NCI-H187 treated with DMSO at 0.1 percent for 48 hours (cell line): ENCODE data around the gene CFAP107.
"Not testable (repeated sequence)": the region's sequence is repeated elsewhere in the genome, so short reads cannot be mapped to it uniquely, and the experiment has no call there.

ENCODE experiments used
- DNase-seq: peaks from one replicate; lab custom pipeline; 2025; lab: John Stamatoyannopoulos, UW

The CFAP107 gene

GRCh38 chr1:12745992-12746323 is at the start of gene CFAP107:
Gene CFAP107, plus strand, starts transcription at chr1:12746200. Its CDS starts 231 bp downstream, at chr1:12746431.
- DNase-seq, result no peak

- DNase-seq, result no peak
These were observed 49.3 kb upstream of the CFAP107 start for GRCh38 chr1:12696658-12697057.

DNA sequence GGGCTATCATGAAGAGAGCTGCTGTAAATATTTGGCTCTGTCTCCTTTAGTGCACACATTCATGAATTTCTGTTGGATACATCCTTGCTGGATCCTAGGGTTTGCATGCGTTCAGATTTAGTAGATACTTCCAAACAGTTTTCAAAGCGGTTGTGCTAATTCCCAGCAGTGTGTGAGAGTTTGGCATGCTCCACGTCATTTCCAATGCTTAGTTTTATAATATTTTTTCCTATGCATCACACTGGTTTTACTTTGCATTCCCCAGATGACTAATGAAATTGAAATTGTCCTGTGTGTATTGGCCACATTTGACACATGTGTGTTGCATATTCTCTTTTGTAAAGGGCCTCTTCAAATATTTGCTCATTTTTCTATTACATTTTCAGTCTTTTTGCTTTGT is 48.6 kb upstream of the CFAP107 start:
- no peak for DNase-seq

- no peak for DNase-seq
These were observed 42.1 kb upstream of the CFAP107 start for GRCh38 chr1:12703821-12704451.

GRCh38 chr1:12706061-12706460 is 39.9 kb upstream of the CFAP107 start:
- DNase-seq, result no peak

DNA sequence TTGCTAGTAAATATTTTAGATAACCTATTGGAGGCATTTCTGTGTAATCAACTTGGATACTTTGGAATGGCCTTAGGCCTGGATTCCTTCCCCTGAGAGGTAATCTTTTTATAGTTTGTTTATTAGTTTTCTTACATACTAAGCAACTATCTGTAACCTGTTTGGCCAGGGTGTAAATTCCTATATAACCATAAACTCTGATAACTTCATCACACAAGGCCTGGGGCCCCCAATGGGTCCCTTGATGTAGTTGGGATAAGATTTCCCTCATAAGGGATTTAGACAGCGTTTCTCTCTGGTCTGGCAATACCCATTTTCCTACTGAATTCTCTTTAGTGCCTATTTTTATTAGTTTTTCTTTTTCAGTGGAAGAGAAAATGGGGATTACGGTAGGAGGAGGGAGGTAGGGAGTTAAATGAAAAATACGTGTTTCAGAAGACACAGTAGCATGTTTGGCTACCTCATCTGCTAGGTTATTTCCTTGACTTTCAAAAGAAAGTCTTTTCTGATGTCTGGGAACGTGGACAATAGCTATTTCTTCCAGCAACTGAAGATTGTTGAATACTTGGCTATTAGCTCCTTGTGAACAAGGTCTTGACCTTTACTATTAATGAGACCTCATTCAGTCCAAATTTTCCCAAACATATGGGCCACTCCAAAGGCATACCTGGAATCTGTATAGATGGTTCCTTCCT is 37.5 kb upstream of the CFAP107 start:
- no peak for DNase-seq

DNA sequence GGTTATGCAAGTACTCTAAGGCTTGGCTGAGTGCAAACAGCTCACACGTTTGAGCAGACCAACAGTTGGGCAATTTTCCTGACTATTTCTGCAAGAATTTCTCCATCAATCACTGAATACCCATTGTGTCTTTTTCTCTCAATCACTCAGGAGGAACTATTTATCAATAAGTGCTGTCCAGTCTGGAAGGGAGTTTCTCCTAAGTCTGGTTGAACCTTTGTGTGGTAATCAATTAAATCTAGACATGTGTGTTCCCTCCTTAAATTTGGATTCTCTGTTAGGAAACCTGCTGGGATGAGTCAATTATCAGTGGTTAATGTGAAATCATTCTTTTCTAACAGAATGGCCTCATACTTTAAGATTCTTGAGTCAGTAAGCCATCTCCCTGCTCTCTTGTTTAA is 36.9 kb upstream of the CFAP107 start:
- no peak for DNase-seq

- no peak for DNase-seq
These were observed 36.3 kb upstream of the CFAP107 start for GRCh38 chr1:12709696-12710095.

- DNase-seq, result no peak
These were observed 34.5 kb upstream of the CFAP107 start for GRCh38 chr1:12711536-12711935.

GRCh38 chr1:12712076-12712475 is 33.9 kb upstream of the CFAP107 start:
- no peak for DNase-seq

GRCh38 chr1:12712929-12713328 is 33.1 kb upstream of the CFAP107 start:
- no peak for DNase-seq

- not testable (repeated sequence) for DNase-seq
These were observed 32.3 kb upstream of the CFAP107 start for GRCh38 chr1:12713651-12714050.

DNA sequence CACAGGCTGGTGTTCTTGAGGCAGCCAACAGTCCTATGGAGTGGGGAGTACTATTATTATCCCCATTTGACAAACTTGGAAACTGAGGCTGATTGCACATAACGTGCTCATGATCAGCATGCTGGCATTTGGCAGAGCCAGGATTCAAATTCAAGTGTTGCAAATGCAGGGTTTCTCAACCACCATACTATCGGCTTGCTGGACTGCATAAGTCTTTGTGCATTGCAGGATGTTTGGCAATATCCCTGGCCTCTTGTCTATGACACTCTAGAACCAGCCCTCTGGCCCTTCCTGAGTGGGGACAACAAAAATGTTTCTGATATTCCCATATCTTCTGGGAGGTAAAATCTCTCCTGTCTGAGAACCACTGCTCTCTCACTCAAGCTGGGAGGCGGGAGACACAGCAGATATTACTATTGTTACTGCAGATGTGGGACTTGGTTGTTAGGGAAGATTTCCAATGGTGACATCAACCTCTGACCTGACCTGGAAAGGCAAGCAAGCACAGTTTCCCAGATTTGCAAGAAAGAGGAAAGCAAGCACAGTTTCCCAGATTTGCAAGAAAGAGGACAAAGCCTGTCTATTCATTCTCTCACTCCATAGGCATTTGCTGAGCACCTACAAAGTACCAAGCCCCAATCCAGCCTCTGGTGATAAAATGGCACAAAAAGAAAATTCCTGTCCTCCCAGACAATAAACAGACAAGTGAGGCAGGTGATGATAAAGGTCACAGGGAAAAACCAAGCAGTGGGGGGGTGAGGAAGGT is 31.1 kb upstream of the CFAP107 start:
- DNase-seq, result no peak

DNA sequence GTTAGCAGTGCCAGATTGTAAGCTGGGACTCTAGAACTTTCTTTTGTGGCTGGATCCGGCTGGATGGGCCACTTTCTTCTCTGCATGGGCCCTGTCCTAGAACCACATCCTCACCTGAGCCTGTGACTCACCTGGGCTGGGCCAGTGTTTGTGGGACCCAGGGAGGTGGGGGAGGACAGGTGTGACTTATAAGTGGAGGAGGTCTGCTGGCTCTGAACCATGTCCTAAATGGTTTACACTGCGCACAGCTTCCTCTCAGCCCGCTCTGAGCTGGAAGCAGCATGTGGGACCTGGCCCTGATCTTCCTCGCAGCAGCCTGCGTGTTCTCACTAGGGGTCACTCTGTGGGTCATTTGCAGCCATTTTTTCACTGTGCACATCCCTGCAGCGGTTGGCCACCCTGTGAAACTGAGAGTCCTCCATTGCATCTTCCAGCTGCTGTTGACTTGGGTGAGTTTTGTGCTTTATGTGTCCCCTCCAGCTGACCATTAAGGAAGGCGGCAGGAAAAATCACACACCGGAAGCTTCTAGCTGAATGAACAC is 30.0 kb upstream of the CFAP107 start, which contains the start of gene AADACL3:
Gene AADACL3 (plus strand): TSS at position 215 of the 542 bp plus-strand sequence. CDS start 67 bp downstream, at position 282.
- no peak for DNase-seq

- DNase-seq, result no peak
These were observed 28.6 kb upstream of the CFAP107 start for GRCh38 chr1:12717301-12717838.

DNA sequence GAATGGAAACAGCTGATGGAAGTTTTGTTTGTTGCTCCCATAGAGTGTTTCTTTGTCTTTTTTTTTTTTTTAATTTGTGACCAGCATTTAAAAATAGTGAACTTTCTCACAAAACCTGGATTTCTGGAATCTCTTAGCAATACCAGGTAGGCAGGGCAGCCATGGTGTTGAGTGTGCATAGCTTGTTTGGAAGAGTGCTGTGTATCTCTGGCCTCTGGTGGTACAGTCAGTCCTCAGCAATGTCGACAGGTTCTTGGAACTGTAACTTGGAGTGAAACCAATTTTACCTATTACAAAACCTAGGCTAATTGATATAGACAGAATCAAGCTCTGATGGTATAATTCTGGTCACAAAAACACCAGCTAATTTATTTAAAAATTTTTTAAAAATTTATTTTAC is 23.4 kb upstream of the CFAP107 start:
- DNase-seq, result no peak

- no peak for DNase-seq
These were observed 17.6 kb upstream of the CFAP107 start for GRCh38 chr1:12728391-12728790.

DNA sequence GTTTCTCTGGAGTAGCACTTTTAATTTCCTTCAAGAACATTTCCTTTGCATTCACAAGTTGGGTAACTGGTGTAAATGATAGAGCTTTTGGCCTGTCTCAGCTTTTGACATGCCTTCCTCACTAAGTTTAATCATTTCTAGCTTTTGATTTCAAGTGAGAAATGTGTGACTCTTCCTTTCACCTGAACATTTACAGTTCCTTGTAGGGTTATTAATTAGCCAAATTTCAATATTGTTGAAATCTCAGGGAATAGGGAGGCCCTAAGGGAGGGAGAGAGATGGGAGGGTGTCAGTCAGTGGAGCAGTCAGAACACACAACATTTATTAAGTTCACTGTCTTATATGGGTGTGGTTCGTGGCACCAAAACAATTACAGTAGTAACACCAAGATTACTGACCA is 15.8 kb upstream of the CFAP107 start:
- no peak for DNase-seq

DNA sequence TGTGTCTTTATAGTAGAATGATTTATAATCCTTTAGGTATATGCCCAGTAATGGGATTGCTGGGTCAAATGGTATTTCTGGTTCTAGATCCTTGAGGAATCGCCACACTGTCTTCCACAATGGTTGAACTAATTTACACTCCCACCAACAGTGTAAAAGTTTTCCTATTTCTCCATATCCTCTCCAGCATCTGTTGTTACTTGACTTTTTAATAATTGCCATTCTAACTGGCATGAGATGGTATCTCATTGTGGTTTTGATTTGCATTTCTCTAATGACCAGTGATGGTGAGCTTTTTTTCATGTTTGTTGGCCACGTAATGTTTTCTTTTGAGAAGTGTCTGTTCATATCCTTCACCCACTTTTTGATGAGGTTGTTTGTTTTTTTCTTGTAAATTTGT is 14.9 kb upstream of the CFAP107 start:
- DNase-seq, result not testable (repeated sequence)

DNA sequence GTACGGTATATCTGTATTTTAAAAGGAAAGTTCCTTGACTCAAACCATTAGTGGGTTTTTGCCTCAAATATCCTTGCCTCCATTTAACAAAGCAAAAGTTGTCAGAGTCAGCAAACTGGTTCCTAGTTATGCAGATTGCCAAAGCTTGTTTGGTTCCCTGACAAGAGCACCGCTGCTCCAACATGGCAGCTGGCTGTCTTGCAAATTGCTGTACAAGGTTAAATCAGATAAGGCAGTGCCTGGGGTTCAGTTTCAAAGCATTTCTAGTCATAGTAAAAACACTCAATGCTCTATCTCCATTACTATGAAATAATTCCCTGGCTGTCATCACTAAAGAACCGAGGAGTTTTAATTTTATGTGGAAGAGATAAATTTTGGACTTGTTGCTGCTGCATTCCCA is 11.3 kb upstream of the CFAP107 start:
- DNase-seq, result no peak

DNA sequence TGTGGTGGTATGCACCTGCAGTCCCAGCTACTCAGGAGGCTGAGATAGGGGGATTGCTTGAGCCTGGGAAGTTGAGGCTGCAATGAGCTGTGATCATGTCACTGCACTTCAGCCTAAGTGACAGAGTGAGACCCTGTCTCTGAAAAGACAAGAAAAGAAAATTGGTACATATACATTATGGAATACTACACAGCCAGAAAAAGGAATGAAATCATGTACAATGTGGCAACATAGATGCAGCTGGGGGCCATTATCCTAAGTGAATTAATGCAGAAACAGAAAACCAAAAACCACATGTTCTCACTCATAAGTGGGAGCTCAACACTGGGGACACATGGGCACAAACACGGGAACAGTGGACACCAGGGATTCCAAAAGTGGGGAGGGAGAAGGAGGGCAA is 7.1 kb upstream of the CFAP107 start:
- no peak for DNase-seq

DNA sequence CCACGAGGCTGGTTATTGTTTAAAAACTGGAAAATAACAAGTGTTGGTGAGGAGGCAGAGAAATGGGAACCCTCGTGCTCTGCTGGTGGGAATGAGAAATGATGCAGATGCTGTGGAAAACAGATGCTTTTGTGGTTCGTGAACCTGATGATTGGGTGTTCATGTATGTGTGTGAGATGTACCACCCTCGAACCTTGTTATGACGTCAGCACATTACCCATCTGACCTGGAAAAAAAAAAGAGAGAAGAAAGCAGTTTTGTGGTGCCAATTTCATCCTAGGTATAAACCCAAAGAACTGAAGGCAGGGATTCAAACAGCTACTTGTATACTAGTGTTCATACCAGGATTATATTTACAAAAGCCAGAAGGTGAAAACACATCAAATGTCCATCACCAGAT is 6.4 kb upstream of the CFAP107 start:
- no peak for DNase-seq

GRCh38 chr1:12741946-12742345 is 4.1 kb upstream of the CFAP107 start:
- DNase-seq, result no peak
